Hematopoietic multipotent progenitor cell treated with erythropoietin and hydrocortisone succinate and interleukin-3 and kit ligand, for 6 days (in vitro differentiated cells): Measurements from ENCODE around the gene MAP2K3.

ENCODE experiments used
- DNase-seq: peaks from one replicate; pipeline ENCODE4 v3.0.0-alpha.2; 2015

MAP2K3 gene

DNA sequence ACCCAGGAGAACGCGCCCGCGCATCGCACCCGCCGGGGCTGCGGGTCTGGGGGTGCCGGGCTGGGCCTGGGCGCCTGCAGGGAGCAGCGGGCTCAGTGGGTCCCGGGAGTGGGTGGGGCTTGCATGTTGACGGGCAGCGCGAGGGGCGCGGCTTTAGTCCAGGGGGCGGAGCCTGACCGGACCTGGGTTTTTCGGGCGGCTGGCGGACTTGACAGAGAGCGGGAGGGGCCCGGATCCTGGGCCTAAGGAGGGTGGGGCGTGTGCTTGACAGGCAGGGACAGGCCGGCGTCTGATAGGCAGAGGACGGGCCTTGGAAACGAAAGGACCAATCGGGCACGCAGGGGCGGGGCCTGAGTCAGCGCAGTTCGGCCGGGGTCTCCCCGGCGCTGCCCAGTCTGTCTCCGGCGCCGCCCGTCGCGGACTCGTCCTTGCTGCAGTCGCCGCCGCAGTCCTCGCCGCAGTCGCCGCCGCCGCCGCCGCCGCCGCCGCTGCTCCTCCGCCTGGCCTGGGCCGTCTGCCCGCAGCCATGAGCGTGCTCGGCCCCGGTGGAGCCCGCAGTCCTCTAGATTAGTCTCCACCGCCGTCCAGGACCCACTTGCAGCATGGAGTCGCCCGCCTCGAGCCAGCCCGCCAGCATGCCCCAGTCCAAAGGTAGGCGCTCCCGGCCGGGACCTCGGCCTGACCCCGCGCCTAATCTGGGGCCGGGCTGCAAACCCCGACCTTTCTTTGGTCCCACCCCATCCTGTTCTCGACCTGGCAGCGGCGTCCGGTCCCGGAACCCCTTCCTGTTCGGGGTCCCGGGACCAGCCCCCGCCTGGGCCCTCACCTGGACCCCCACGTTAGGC lies at the start of gene MAP2K3:
Gene MAP2K3 (plus strand): TSS at position 393 of the 845 bp plus-strand sequence. CDS start 210 bp downstream, at position 603.
- DNase-seq, result peak; percentile 100

DNA sequence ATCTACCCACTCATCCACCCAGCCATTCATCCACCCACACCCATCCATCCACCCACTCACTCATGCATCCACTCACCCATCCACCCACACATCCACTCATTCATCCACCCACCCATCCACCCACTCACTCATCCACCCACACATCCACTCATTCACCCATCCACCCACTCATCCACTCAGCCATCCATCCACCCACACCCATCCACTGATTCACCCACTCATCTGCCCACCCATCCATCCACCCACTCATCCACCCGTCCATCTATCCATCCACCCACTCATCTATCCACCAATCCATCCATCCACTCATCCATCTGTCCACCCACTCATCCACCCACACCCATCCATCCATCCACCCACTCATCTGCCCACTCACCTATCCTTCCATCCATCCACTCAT lies 48.6 kb upstream of the MAP2K3 start:
- no peak for DNase-seq

DNA sequence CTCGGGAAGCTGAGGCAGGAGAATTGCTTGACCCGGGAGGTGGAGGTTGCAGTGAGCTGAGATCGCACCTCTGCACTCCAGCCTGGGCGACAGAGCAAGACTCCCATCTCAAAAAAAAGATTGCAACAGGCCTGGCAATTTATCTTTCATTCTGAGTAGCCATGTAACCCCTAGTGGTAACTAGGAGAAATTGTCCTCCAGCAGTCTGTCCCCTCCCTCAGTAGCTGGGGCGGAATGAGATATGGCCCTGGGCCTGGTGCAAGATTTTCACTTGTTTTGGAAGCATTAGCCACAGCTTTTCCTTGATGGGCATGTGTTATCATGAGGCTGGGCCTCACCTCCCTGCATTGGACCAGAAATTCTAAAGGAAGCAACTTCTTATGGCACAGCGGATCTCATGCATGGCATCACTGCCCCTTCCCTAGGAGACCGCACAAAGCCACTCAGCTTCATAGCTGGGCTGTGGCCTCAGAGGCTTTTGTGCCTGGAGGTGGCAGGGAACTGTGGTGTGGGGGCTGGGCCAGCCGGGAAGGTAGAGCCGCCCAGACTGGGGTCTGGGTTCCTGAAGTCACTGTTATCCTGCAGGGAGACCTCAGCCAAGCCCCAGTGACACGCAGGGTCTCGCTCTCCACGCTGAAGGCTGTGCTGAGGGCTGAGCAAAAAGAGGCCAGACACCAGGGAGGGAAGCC lies 44.7 kb upstream of the MAP2K3 start:
- DNase-seq, result peak; percentile 75

DNA sequence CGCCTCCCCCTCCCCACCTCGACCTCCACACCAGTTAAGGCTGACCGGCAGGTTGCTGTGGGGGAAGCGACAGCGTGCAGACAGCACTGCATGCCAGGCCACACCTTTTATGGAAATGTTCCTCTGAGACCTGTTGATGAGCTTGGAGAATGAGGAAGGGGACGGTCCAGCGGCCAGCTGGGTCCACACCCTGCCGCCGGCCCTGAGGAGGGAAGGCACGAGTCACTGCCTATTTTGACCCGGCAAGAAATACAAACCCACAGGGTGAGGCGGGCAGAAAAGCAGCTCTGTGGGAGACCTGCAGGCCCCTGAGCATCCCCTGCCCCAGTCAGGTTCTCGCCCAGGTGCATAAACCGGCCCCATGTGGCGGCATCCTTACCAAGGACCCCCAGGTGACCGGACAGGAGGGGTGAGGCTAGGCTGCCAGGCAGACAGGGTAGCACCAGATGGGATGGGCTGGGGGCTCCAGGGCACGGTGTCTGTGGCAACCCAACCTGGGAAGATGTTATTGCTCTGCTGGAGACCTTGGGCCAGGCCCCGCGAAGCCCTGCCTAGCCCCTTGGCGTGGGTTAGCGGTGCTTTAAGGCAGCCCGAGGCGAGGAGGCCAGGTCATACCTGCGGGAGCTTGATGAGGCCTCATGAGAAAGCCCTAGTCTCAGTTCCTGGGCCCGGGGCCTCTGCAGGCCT lies 44.0 kb upstream of the MAP2K3 start:
- no peak for DNase-seq

DNA sequence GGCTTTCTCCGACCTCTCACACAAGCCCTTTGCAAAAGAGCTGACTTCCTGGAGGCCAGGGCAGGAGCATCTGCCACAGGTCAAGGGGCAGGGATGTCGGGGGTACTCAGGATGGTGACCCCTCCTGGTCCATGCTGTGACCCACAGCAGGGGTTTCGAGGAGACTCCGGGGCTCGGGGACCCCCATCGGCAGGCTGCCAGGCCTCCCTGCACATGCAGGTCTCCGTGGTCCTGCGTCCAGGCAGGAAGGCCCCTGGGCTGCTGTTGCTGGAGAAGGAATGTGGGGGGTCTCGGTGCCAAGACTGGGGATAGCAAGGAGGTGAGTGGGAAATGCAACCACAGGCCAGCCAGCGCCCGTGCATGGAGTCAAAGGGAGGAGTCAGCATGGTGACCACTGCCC lies 42.9 kb upstream of the MAP2K3 start:
- no peak for DNase-seq

DNA sequence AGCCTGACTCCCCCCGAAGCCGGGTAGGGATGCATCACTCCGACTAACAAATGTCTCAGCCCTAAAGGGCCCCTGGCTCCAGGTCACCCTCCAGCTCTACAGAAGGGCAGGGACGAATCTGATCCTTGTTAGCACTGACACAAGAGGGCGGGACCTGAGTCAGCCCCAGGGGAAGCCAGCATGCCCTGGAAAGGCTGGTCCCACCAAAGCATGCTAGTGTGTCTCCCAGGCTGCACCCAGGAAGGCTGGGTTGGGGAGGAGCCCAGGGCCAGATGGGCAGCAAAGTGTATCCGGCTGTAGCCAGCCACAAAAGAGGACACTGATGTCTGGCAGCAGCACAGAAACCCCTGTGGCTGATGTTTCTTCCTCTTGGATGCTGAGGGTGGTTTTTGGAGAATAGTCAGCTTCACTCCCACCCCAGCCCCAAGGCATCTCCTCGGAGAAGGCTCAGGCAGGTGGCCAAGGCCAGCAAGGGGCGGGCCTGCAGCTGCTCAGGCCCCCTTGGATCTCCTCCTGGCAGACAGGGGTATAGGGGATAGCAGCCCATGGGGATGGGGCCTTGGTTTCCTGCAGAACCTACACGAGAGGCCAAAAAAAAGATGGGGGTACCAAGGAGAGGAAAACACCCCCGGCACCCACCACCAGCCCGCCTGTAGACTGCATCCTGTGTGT lies 42.3 kb upstream of the MAP2K3 start:
- no peak for DNase-seq

DNA sequence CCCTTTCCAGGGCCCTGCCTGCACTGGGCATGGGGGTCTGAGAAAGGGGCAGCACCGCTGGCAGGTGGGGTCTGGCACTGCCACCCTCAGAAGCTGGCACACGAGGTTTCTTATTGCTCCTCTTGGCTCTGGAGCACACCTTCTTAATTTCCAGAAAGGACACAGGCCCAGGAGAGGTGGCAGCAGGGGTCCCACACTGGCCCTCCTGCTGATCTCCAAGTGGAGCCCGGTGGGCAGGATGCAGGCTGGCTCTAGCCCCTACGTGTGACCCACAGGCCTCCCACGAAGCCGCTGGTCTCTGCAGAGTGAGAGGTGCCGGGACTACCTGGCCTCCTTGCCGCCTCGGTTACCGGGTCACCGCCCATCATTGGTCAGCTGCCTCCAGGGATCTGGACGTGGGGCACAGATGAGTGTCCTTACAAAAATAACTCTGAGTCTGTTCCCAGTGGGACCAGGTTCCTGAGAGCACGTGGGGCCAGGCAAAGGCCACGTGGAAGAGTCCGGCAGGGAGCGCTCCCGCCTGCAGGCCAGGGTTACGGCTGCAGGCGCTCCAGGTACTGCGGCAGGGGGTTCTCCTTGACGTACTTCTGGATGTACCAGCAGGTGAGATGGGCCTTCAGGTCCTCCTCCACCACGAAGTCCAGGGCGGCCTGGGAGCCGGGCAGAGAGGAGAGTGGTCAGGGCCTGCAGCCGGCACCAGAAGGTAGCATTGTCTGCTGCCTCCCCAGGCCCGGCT lies 41.6 kb upstream of the MAP2K3 start:
- DNase-seq, result no peak

DNA sequence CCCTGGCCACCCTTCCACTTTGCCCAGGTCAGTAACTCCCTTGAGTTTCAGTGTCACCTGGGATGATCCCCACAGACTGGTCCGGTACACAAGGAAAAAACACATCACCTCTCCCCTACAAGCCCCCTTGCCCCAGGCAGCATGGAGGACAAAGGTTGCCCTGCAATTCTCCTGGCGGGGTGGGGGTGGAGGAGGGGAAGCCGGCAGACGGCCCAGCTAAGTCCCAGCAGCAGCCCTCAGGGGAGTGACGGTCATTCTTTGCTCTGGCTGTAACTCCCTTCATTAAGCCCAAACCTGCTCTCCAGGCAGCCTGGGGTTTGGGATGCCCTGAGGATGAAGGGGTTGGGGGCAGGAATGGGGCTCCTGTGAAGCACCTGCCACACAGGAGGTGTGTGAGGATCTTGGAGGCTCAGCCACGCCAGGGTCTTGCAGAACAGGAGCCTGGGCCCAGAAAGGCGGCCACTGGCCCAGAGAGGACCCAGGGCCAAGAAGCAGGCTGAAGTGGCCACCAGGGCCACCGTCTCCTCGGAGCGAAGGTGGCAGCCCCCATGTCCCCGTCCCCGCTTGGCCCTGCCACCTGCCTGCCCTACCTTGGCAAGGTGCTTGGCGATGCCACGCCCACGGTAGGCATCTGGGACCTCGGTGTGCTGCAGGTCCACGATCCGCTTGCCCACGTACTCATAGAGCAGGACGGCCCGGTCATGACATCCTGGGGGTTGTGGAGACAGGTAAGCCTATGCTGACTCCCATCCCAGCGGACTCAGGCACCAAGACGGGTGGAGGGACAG lies 40.8 kb upstream of the MAP2K3 start:
- no peak for DNase-seq

DNA sequence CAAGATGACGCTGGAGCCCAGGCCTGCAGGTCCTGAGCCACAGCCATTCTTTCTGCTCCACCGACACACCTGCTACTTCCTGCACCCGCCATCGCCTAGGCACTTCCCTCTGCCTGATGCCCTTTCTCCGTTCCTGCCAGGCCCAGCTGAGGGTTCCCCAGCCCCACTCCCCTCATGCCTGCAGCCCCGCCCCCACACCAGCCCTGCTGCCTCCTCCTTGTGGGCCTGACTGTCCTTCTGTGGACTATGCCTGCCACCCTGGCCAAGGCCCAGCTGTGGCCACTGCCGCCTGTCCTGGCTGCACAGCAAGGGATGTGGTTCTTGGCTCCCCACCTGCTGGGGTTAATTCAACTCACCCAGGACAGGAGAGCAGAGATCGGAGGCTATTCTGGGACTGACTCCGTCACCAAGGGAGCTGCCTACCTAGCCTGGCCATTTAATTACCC lies 38.8 kb upstream of the MAP2K3 start:
- no peak for DNase-seq

DNA sequence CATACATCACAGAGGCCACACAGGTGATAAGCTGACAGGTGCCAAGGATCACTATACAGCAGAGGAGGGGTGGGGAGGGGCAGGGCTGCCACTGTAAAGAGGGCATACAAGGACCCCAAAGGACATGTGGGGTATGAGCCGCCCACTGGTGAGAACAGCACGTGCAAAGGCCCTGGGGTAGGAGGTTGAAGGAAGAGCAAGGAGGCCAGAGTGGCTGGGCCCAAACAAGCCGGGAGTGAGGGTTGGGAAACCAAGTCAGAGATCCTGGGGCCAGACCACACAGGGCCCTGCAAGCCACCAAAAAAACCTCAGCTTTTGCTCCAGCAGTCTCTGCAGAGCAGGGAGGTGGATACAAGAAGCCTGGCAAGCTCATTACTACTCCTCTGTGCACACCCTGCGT lies 37.8 kb upstream of the MAP2K3 start:
- no peak for DNase-seq

DNA sequence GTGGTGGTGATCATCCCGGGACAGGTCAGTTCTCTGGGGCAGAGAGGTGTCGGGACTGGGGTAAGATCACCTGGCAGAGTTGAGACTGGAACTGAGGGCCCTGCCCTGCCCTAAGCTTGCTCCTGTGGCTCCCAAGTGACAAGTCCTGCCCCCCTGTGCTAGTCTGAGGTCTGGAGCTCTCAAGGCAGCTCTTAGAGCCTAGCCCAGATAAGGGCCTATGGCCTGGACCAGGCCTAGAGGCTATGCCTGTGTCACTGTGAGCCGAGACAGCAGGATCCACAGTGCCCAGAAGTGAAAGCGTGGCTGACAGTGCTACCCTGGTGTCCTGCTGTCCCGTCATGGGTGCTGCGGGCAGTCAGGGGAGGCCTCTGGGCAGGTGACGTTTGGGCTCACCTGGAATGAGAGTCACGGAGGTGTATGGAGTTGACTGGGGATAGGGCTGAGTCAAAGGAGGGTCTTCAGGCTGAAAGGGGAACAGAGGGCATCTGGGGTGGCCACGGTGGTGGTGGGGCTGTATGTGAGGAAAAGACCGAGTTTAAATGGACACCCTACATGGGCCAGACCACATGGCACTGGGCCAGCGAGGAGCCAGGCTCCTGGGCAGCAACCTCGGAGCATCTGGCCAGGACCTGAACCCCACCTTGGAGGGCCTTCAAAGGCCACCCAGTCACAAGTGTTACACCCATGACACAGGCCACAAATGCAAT lies 36.8 kb upstream of the MAP2K3 start:
- DNase-seq, result peak; percentile 28

DNA sequence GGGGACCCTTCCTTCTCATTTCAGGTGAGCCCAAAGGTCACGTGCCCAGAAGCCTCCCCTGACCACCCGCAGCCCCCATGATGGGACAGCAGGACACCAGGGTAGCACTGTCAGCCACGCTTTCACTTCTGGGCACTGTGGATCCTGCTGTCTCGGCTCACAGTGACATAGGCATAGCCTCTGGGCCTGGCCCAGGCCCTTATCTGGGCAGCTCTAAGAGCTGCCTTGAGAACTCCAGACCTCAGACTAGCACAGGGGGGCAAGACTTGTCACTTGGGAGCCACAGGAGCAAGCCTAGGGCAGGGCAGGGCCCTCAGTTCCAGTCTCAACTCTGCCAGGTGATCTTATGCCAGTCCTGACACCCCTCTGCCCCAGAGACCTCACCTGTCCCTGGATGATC lies 36.0 kb upstream of the MAP2K3 start:
- peak; percentile 33 for DNase-seq

DNA sequence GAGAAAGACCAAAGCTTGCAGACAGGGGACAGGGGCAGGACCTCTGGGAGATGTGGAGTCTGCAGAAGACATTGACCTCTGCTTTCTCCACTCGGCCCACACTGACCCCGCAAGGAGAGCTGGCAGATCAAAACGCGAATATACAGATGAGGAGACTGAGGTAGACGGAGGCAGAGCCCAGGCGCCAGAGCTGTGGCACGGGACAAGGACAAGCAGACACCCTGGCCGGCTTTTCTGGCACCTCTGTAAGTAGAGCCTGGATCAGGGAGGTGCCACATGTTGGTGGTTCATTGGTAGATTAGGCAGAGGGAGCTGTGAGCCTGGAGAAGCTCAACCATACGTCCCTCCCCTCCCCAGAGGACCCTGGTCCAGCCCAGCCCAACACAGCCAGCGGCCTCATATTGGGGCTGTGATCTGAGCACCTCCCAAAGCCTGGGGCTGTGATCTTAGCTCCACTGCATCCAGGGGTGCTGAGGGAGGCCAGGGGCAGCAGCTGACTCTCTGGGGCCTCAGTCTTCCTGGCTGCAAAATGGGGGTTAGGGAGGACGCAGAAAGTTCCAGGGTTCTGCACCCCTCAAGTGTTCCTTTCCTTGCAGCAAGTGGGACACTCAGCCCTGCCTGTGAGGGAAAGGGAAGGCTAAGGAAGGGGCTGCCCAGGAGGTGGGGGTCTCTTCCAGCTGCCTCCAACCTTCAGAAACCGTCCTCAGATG lies 35.3 kb upstream of the MAP2K3 start:
- no peak for DNase-seq

DNA sequence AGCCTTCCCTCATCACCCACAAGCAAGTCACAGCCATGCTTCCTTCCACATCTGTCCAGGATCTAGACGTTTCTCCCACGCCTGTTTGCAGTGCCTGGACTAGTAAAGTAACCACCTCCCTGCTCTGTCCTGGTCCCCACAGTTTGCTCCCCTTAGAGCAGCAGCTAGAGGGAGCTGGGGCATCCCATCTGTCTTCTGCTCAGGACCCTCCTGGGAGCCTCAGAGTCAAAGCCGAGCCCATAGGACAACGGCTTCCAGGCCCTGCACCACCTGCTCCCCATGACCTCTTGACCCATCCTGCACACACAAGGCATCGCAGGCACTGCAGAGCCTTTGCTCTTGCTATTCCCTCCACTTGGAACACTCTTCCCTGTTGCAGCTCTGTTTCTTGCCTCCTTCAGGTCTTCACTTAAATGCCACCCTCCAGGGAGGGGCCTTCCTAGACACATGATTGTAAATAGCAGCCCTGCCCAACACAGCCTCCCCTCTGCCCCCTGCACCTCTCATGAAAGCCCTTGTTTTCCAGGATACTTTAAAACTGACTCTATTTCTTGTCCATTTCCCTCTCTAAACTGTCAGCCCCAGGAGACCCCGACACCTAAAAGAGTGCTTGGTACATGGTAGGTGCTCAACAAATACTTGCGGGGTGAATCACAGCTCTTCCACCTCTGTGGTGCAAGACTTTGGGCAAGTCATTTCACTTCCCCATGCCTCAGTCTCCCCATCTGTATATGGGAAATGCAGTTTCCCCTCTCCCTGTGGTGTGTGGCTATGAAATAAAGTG lies 34.4 kb upstream of the MAP2K3 start:
- DNase-seq, result peak; percentile 22

DNA sequence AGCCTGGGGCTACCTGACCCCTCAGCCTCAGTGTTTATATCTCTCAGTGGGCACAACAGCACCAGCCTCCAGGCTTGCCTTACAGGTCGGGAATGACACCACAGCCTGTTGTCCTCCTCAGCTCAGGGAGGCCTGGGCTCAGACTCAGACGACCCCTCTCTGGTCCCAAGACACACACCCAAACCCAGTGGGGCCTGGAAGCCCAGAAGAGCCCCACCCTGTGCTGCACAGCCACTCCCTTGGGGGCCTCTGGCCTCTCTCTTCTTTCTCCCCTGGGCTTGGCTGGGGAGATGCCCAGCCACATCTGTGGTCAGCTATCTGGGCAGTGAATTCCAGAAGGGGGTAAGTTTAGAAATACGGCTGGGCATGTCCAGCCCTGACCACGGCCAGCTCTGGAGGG lies 33.7 kb upstream of the MAP2K3 start:
- DNase-seq, result no peak

DNA sequence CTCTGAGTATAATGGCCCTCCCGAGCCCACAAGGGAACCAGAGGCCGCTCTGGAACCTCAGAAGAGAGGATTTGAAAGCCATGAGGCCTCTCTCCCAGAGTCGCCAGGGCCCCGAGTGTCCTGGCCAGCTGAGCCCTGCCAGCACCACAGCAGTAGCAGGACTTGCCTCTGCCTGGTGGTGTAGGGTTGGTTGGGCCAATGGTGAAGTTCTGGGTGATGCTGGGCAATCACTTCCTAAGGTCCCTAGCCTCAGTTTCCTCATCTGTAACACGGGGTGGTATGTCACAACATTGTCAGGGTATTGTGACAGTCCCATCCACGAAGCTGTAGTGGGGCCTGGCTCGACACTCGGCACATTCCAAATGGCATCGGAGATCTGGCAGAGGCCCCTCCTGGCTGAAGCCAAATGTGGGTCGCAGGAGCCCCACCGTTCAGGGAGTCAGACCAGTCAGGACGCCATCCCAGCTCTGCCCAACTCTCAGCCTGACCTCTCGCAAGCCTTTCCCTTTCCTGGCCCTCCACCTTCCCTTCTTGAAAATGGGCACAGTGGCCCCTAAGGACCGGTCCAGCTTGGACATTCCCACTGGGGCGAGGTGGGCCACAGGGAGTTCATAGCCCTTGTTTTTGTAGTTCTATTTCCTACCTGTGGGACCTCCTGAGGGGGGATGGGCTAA lies 33.0 kb upstream of the MAP2K3 start:
- DNase-seq, result no peak

DNA sequence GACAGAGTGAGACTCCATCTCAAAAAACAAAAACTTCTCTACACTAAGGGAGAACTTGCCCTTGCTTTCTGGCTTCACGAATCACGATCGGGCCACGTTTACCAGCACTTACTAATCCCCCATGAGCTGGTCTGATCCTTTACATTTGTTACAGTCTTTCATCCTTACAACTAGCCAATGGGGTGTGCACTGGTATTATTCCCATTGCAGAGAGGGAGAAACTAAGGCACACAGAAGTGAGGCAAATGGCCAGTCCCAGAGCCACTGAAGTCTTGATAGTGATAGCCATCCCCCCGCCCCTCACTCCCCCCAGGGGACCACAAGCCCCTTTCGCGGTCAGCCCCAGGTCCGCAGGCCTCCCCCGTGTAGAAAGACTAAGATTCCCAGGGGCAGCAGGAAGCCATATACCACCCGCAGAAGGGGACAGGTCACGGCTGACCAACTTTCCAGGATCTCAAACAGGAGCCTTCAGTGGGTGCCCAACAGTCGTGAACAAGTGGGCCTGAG lies 32.2 kb upstream of the MAP2K3 start:
- no peak for DNase-seq
